Measurements from ENCODE around the gene OLFML2B. TPM values are rescaled to one million over a fixed set of nuclear protein-coding genes. Genes with fewer than 3 reads are reported as not detected.

Gene OLFML2B
- total and polyA plus RNA-seq, 2 of the 13 experiments (the other 11 are each of a cell fraction or from before 2014, with no cell fraction given) = not detected

GRCh38 chr1:162070094-162070748, 46.6 kb upstream of the OLFML2B start (continued):
- TF ChIP-seq SALL1 (CRISPR knock-in tag; IDR thresholded peaks at IDR 0.05) = peak; percentile 49; the same call in 1 of the 2 replicates
- no peak for TF ChIP-seq ZNF670 (CRISPR knock-in tag; IDR thresholded peaks at IDR 0.05; ENCODE audit: borderline replicate concordance)
- no peak for TF ChIP-seq SP1 (IDR thresholded peaks at IDR 0.05)
- TF ChIP-seq SP1 (CRISPR knock-in tag; IDR thresholded peaks at IDR 0.05) = no peak
- TF ChIP-seq GABPB1 (CRISPR knock-in tag; IDR thresholded peaks at IDR 0.05) = no peak
- TF ChIP-seq TBX2 (CRISPR knock-in tag; IDR thresholded peaks at IDR 0.05; ENCODE audit: borderline replicate concordance) = peak; percentile 29; the same call in 1 of the 2 replicates
- no peak for TF ChIP-seq MED1 (CRISPR knock-in tag; IDR thresholded peaks at IDR 0.05)
- TF ChIP-seq ZNF879 (CRISPR knock-in tag; IDR thresholded peaks at IDR 0.05) = no peak
- no peak for TF ChIP-seq ZNF878 (CRISPR knock-in tag; IDR thresholded peaks at IDR 0.05)
- TF ChIP-seq PAWR (CRISPR knock-in tag; IDR thresholded peaks at IDR 0.05; ENCODE audit: borderline replicate concordance) = no peak
- no peak for TF ChIP-seq ZNF746 (CRISPR knock-in tag; IDR thresholded peaks at IDR 0.05)
- no peak for TF ChIP-seq NRL (CRISPR knock-in tag; IDR thresholded peaks at IDR 0.05; ENCODE audit: borderline replicate concordance)
- no peak for TF ChIP-seq ARID3A (IDR thresholded peaks at IDR 0.05; ENCODE audit: low read depth, low read length)
- TF ChIP-seq ZNF704 (CRISPR knock-in tag; IDR thresholded peaks at IDR 0.05; ENCODE audit: borderline replicate concordance) = 0 out of 2 replicates have a peak, but pooled peaks have one; percentile 53
- no peak for TF ChIP-seq ADNP (CRISPR knock-in tag; IDR thresholded peaks at IDR 0.05)
- TF ChIP-seq ZNF33A (CRISPR knock-in tag; IDR thresholded peaks at IDR 0.05; ENCODE audit: borderline replicate concordance) = no peak
- 0 out of 2 replicates have a peak, but pooled peaks have one; percentile 47 for TF ChIP-seq ZNF564 (CRISPR knock-in tag; IDR thresholded peaks at IDR 0.05)
- TF ChIP-seq, protein P1, sequence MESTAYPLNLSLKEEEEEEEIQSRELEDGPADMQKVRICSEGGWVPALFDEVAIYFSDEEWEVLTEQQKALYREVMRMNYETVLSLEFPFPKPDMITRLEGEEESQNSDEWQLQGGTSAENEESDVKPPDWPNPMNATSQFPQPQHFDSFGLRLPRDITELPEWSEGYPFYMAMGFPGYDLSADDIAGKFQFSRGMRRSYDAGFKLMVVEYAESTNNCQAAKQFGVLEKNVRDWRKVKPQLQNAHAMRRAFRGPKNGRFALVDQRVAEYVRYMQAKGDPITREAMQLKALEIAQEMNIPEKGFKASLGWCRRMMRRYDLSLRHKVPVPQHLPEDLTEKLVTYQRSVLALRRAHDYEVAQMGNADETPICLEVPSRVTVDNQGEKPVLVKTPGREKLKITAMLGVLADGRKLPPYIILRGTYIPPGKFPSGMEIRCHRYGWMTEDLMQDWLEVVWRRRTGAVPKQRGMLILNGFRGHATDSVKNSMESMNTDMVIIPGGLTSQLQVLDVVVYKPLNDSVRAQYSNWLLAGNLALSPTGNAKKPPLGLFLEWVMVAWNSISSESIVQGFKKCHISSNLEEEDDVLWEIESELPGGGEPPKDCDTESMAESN (CRISPR knock-in tag; conservative IDR thresholded peaks at IDR 0.05) = no peak
- TF ChIP-seq PAF1 (CRISPR knock-in tag; IDR thresholded peaks at IDR 0.05) = no peak
- TF ChIP-seq FOSL2 (CRISPR knock-in tag; IDR thresholded peaks at IDR 0.05) = no peak
- TF ChIP-seq ZNF788 (CRISPR knock-in tag; IDR thresholded peaks at IDR 0.05; ENCODE audit: borderline replicate concordance) = 0 out of 2 replicates have a peak, but pooled peaks have one; percentile 11
- TF ChIP-seq, protein P2, sequence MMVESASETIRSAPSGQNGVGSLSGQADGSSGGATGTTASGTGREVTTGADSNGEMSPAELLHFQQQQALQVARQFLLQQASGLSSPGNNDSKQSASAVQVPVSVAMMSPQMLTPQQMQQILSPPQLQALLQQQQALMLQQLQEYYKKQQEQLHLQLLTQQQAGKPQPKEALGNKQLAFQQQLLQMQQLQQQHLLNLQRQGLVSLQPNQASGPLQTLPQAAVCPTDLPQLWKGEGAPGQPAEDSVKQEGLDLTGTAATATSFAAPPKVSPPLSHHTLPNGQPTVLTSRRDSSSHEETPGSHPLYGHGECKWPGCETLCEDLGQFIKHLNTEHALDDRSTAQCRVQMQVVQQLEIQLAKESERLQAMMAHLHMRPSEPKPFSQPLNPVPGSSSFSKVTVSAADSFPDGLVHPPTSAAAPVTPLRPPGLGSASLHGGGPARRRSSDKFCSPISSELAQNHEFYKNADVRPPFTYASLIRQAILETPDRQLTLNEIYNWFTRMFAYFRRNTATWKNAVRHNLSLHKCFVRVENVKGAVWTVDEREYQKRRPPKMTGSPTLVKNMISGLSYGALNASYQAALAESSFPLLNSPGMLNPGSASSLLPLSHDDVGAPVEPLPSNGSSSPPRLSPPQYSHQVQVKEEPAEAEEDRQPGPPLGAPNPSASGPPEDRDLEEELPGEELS (CRISPR knock-in tag; IDR thresholded peaks at IDR 0.05) = no peak
- TF ChIP-seq TAF15 (IDR thresholded peaks at IDR 0.05; ENCODE audit: low read depth, low read length, poor library complexity, severe bottlenecking) = no peak
- TF ChIP-seq ZNF292 (CRISPR knock-in tag; IDR thresholded peaks at IDR 0.05; ENCODE audit: borderline replicate concordance, low read depth) = no peak
